Inflammatory macrophage (primary cell): ENCODE data around the gene SOX18.
A peak's percentile ranks its signal among the peaks of the same experiment; 100 is the strongest.

Experiments
- DNase-seq, 2 donors: peaks; one replicate each; pipeline ENCODE4 v3.0.0-alpha.2; 2020 to 2022

The SOX18 gene

DNA sequence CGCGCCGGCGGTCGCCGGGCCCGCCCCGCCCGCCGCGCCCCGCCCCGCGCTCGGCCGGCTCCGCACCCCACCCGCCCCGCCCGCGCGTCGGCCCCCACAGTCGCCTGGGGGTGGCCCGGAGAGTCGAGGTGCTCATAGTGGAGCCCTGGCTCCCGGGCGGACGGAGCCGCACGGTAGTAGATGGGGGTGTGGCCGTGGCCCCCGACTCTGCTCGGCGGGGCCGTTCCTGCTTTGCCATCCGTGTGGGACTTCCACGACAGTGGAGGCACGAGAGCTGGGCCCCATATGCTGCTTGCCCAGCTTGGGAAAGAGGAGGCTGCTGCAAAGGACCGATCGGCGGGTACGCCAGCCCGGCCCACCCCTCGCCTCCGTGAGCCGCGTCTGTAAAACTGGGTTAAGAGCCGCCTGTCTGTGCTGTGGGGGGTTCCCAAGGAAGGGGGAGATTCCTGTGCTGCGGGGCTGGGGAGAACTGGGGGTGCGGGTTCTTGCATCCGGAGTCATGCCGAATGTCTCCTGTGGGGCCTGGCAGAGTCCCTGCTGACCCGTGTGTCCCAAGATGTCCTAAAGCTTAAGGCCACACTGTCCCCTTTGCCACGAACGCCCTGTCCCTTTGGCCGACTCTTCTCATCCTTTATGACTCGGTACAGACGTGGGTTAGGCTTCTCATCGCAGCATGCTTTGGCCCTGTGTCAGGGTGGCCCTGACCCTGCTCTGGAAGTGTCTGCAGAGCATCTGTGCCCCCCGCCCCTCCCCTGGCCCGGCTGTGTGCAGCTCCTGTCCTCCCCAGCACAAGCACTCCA, 30.8 kb upstream of the SOX18 start, which contains the start of gene OPRL1:
Gene OPRL1, plus strand, starts transcription at position 70 of the 800 bp plus-strand sequence. CDS start 12,639 bp downstream, outside the sequence.
- peak in 1 of 2 donors; percentile 41 for DNase-seq

- peak; percentile 94 to 97 for DNase-seq
Observed at GRCh38 chr20:64079273-64080012, 30.0 kb upstream of the SOX18 start, which contains the start of gene RGS19. RGS19 (minus strand) TSS chr20:64079518; CDS start chr20:64076886, 2,632 bp downstream.

GRCh38 chr20:64078934-64079272, 29.5 kb upstream of the SOX18 start:
- no peak for DNase-seq

- peak; percentile 26 to 31 for DNase-seq
Observed at GRCh38 chr20:64077876-64078551, 28.6 kb upstream of the SOX18 start.

- no peak for DNase-seq
Observed at GRCh38 chr20:64077541-64077875, 28.1 kb upstream of the SOX18 start.

- DNase-seq, result peak; percentile 59 to 74
Observed at GRCh38 chr20:64077094-64077493, 27.7 kb upstream of the SOX18 start.

DNA sequence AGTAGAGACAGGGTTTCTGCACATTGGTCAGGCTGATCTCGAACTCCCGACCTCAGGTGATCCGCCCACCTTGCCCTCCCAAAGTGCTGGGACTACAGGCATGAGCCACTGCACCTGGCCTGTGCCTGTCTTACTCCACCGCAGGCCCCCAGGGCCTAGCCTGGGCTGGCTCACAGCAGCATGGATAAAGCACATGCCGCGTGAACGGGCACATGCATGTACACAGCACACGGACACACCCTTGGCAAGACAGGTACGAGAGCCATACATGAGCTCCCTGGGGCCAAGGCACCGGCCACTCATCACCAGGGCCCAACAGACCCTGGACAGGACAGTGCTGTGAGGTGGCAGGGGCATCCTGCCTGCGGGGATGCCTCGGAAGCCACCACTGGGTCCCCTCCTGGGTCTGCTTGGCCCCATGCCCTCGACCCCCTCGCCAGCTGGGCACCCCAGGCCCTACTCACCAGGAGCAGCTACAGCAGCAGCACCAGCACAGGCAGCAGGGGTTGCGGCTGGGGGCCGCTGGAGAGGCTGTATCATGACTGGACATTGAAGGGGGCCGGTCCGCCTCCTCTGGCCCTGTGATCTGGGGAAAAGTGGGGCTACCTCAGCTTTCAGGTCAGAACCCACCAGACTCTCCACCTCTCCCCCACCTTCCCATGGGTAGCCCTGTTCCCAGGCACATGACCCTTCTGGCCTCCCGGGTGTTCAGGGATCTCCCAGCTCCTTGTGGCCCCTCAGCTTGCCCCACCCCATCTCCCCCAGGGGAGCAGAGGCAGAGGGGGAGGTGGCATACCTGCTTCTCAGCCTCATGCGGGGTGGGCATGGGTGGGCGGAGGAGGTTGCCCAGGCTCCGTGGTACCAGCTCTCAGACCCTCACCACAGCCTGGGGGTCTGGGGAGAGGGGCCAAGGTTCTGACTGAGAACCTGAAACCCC, 26.9 kb upstream of the SOX18 start:
- no peak for DNase-seq

DNA sequence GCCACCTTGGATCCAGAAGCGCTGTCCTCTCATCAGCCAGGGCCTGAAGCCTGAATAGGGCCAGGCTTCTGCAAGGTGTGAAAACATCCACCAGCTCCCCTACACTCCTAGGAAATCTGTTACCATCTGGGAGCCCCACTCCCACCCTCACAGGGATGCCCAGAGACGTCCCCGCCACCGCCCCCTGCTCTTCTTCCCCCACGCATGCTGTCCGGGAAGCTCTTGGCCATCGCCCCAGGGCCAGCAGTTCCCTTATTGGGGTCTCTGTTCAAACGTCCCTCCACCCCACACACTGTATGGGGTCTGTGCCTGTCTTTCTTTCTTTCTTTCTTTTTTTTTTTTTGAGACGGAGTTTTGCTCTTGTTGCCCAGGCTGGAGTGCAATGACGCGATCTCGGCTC, 26.1 kb upstream of the SOX18 start:
- DNase-seq, result no peak

- DNase-seq, result no peak
Observed at GRCh38 chr20:64074963-64075362, 25.5 kb upstream of the SOX18 start.

DNA sequence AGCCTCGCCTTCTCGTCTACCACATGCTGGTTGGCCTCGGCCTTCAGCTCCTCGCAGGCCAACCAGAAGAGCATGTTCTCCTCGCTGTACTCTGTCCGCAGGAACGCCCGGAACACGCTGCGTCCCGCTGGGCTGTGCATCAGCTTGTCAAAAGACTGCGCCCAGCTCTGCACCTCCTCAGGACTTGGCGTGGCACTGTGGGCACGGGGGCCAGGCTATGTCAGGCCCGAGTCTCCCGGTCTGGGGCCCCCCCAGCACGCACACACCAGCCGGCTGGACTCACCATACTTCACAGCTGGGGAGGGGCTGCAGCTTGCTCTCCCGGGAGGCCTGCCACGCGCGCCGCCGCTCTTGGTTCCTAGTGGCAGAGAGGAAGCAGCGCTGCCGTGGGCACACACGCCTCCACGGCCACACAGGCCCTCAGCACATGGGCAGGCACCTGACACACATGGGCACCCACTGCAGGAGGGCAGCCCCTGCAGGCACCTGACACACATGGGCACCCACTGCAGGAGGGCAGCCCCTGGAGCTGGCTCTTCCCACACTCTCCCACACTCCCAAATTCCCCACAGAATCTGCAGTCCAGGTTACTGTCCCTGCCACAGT, 24.8 kb upstream of the SOX18 start:
- DNase-seq, result no peak

GRCh38 chr20:64073476-64074183, 24.2 kb upstream of the SOX18 start:
- DNase-seq, result no peak

- no peak for DNase-seq
Observed at GRCh38 chr20:64072498-64073063, 23.1 kb upstream of the SOX18 start.

- no peak for DNase-seq
Observed at GRCh38 chr20:64071341-64072332, 22.2 kb upstream of the SOX18 start.

DNA sequence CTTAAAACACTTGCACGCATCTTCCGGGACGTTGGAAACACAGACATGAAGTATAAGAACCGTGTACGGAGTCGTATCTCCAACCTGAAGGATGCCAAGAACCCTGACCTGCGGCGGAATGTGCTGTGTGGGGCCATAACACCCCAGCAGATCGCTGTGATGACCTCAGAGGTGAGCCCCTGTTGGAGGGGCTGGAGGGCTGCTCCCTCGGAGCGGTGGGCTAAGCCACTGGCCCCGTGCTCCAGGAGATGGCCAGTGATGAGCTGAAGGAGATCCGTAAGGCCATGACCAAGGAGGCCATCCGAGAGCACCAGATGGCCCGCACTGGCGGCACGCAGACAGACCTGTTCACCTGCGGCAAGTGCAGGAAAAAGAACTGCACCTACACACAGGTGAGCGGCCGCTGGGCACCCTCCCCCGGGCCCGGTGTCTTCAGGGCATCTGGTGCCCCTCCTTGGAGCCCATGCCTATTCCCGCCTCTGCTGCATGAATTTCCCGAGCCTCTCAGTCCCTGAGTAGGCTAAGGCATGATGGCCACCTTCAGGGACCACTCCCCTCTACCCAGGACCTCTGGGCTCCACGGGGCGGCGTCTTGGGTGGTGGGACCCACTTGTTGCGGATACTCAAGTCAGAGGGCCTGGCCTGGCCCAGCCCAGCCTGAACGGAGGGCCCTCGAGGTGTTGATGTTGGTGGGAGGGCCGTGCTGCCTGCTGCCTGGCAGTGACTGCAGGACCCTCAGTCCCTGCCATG, 21.0 kb upstream of the SOX18 start:
- DNase-seq, result no peak

- no peak for DNase-seq
Observed at GRCh38 chr20:64069614-64070243, 20.3 kb upstream of the SOX18 start.

DNA sequence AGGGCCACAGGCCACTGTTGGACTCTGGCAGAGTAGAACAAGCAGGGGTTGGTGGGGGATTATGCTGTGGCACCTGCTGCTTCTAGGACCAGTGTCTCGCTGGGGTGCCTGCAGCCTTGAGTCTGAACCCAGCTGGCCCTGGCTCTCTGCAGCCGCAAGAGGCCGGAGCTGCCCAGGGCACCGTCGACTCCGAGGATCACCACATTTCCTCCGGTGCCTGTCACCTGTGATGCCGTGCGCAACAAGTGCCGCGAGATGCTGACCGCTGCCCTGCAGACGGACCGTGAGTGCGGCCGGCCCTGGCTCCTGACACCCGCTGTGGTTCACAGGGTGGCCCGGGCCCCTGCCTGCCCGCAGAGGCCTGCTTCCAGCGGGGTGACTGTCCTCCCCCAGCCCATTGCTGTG, 19.8 kb upstream of the SOX18 start:
- DNase-seq, result no peak

DNA sequence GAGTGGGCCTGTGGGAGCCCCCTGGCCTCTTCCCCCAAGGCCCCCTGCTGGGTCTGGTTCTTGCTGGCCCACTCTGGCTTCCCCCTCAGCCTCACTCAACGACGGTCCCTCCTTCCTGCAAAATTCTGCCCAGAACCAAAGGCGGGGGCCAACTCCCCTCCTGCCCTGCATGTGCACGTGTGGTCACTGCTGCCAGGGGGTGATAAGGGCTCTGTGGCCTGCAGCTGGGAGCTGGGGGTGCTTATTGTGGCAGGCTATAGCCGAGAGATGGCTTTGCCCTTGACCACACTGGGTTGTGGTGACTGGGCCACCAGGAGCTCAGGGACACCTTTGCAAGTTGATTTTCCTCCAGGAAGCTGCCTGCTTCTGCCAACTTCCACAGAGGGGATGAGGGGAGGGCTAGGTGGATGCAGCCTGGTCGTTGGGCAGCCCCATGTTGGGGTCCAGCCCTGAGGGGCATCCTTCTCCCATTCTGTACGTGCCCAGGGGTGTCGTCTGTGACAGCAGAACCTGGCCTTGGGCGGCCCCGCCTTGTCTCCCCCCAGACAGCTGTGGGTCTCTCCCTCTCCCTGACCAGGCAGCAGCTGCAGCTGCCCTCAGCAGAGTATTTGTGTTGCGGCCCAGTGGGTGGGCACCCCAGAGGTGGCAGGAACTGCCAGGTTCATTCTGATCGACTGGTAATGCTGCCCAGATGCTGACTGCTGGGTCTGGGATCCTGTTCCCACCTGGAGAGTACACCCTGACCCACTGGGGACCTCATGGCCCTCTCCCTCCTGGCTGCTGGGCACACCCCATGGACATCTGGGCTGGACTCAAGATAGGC, 19.2 kb upstream of the SOX18 start:
- DNase-seq, result no peak
